Mucosa of descending colon (tissue), 3 donors: ENCODE results near the gene TMEM215. TPM values are rescaled to one million over a fixed set of nuclear protein-coding genes. Genes with fewer than 3 reads are reported as not detected.

Experiments
- ATAC-seq: fragments of 200-7000 bp; cut with Tn5 transposase; one replicate; pipeline ENCODE4 v1.9.1; 2020; ENCODE audit warnings: mild to moderate bottlenecking, moderate library complexity
- DNase-seq, 3 donors: peaks; one replicate each; pipeline ENCODE4 v3.0.0-alpha.2; 2020
- H3K36me3 ChIP-seq: fragments of 200-600 bp; one replicate; pipeline ENCODE4 v1.8.0; 2021; ENCODE audit warnings: low read depth, mild to moderate bottlenecking
- H3K4me1 ChIP-seq: fragments of 200-600 bp; one replicate; pipeline ENCODE4 v1.8.0; 2021; ENCODE audit warnings: low read depth, mild to moderate bottlenecking
- H3K4me3 ChIP-seq: fragments of 200-600 bp; one replicate; pipeline ENCODE4 v1.8.0; 2021; ENCODE audit warnings: mild to moderate bottlenecking
- H3K9me3 ChIP-seq: fragments of 200-600 bp; one replicate; pipeline ENCODE4 v1.8.0; 2021; ENCODE audit warnings: mild to moderate bottlenecking
- intact Hi-C, 2 donors: fragments of 100-400 bp; cut with DNase I in 1 of 2; cut with micrococcal nuclease in 1 of 2; formaldehyde crosslinking; loops; one replicate each; pipeline versions ENCODE4 v1.11.0 to v1.11.1; 2022; cut with DNase I, micrococcal nuclease
- total RNA-seq, 3 donors: library from RNA; stranded (reverse); fragmentation: NEBNext Ultra II Directional in 2 of 3; extraction: Animal tissue kit (Norgen Biotek cat#: 25700) in 2 of 3; gene quantifications; one replicate each; pipeline versions ENCODE4 v1.2.1 to v1.2.4, GENCODE V29; 2021 to 2023
- TF ChIP-seq, protein P1 (sequence below): fragments of 200-600 bp; IDR thresholded peaks from one replicate; pipeline ENCODE4 v1.8.0; 2022; ENCODE audit warnings: antibody characterized with exemption, mild to moderate bottlenecking
- donor health status: DM: no; HTN: no; CAD: no; lungs with moderate emphysema.
- donor health status: DM: no; HTN: no; CAD: no.
- donor health status: DM: no; HTN: yes; CAD: no.

TMEM215 gene
- total RNA-seq, 3 donors from 2014 or later: 0.09 TPM; not detected in 2

GRCh38 chr9:32820322-32820721 lies 37.0 kb downstream of the TMEM215 start:
- intact Hi-C loops: no loop called here
- no peaks in the 10 kb centered on the region for H3K9me3 ChIP-seq
- TF ChIP-seq, protein P1, sequence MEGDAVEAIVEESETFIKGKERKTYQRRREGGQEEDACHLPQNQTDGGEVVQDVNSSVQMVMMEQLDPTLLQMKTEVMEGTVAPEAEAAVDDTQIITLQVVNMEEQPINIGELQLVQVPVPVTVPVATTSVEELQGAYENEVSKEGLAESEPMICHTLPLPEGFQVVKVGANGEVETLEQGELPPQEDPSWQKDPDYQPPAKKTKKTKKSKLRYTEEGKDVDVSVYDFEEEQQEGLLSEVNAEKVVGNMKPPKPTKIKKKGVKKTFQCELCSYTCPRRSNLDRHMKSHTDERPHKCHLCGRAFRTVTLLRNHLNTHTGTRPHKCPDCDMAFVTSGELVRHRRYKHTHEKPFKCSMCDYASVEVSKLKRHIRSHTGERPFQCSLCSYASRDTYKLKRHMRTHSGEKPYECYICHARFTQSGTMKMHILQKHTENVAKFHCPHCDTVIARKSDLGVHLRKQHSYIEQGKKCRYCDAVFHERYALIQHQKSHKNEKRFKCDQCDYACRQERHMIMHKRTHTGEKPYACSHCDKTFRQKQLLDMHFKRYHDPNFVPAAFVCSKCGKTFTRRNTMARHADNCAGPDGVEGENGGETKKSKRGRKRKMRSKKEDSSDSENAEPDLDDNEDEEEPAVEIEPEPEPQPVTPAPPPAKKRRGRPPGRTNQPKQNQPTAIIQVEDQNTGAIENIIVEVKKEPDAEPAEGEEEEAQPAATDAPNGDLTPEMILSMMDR: no peak
- H3K4me1 ChIP-seq: no peaks in the 10 kb centered on the region
- no peak overlapping the region for H3K4me3 ChIP-seq
- H3K36me3 ChIP-seq: no peaks in the 10 kb centered on the region
- ATAC-seq: no peak
- DNase-seq: no peak

DNA sequence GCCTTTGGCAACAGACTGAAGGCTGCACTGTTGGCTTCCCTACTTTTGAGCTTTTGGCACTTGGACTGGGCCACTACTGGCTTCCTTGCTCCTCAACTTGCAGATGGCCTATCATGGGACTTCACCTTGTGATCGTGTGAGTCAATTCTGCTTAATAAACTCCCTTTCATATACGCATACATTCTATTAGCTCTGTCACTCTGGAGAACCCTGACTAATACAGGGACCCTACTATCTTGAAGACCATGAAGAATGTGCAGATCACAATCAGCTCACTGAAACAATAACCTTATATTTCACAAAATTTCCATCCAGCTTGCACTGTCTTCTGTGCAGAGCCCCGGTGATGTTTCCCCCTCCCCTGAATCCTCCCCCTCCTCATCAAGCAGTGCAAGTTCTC lies 39.8 kb downstream of the TMEM215 start:
- no peak for ATAC-seq
- no peak for DNase-seq
- intact Hi-C loops: no loop called here
- Histone ChIP-seq H3K4me1 (no peaks in the 10 kb centered on the region), H3K4me3 (no peak overlapping the region), H3K9me3 (no peaks in the 10 kb centered on the region), H3K36me3 (no peaks in the 10 kb centered on the region)
- TF ChIP-seq, protein P1: no peak

DNA sequence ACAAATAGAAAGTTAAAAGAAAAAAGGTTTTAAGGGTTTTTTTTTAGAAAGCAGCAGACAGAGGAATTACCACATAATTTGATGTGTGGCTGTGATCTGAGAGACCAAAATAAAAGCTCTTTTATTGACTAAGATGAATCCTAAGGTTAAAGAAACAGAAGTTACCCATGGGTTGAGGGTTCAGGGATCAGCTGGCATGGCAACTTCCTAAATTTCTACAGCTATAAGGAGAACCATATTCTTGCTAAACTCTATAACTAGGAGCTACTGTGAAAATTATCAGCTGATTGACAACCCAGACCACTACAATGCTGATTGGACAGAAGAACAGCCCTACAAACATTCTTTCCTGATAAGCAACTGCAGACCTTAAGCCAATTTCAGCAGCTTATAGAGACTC lies 40.2 kb downstream of the TMEM215 start:
- H3K36me3 ChIP-seq: no peaks in the 10 kb centered on the region
- DNase-seq: no peak
- intact Hi-C loops: no loop called here
- no peak for ATAC-seq
- TF ChIP-seq, protein P1: no peak
- no peak overlapping the region for H3K4me3 ChIP-seq
- no peaks in the 10 kb centered on the region for H3K9me3 ChIP-seq
- no peaks in the 10 kb centered on the region for H3K4me1 ChIP-seq

DNA sequence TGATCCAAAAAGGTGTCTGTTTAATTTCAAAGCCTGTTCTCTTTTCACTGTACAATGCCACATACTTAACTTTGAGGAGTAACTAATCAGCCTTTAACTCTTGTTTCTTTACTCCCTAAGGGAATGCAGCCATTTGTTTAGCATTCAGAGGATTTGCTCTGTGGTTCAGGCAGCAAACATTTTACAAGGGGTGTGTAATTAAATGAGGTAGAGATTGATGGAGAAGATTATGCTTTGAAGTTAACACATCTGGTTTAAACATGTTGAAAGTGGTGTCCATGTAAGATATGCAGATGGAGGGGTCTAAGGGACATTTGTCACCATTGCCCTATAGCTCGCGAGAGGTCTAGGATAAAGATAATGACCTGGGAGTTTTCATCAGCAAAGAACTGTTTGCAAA lies 41.9 kb downstream of the TMEM215 start:
- H3K36me3 ChIP-seq: no peaks in the 10 kb centered on the region
- H3K4me3 ChIP-seq: no peak overlapping the region
- H3K9me3 ChIP-seq: no peaks in the 10 kb centered on the region
- no peaks in the 10 kb centered on the region for H3K4me1 ChIP-seq
- TF ChIP-seq, protein P1: no peak
- no peak for DNase-seq
- intact Hi-C loops: no loop called here
- ATAC-seq: no peak

DNA sequence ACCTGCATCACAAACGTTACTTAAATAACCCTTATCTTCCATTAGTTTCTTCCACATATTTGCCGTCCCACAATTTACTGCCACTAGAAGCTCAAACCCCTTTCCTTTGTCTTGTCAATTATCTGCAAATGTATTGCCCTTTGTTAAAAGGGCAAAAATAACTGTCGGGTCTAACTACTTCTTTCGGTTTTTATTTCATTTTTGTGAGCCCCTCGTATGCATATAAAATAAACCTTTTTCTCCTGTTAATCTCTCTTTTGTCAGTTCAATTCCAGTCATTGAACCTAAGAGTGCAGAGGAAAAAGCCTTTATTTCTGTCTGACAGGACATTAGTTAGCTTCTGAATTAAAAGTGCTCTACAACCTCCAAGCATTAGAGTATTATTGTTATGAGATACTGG lies 45.5 kb downstream of the TMEM215 start:
- H3K4me3 ChIP-seq: no peak overlapping the region
- TF ChIP-seq, protein P1: no peak
- no peaks in the 10 kb centered on the region for H3K9me3 ChIP-seq
- ATAC-seq (no peak), DNase-seq (no peak)
- intact Hi-C loops: no loop called here
- no peaks in the 10 kb centered on the region for H3K4me1 ChIP-seq
- no peaks in the 10 kb centered on the region for H3K36me3 ChIP-seq

- H3K36me3 ChIP-seq: no peaks in the 10 kb centered on the region
- H3K4me1 ChIP-seq: no peaks in the 10 kb centered on the region
- intact Hi-C loops: no loop called here
- no peaks in the 10 kb centered on the region for H3K9me3 ChIP-seq
- TF ChIP-seq, protein P1: no peak
- H3K4me3 ChIP-seq: no peak overlapping the region
- ATAC-seq (no peak), DNase-seq (no peak)
Observed at GRCh38 chr9:32832346-32832745, 49.0 kb downstream of the TMEM215 start.
